Measurements from ENCODE around the gene SSU72.
"Not testable (repeated sequence)": the region's sequence is repeated elsewhere in the genome, so short reads cannot be mapped to it uniquely, and the experiment has no call there.

SSU72 gene

GRCh38 chr1:1594602-1595260 lies 20.1 kb upstream of the SSU72 start:
- DNase-seq: no peak

DNA sequence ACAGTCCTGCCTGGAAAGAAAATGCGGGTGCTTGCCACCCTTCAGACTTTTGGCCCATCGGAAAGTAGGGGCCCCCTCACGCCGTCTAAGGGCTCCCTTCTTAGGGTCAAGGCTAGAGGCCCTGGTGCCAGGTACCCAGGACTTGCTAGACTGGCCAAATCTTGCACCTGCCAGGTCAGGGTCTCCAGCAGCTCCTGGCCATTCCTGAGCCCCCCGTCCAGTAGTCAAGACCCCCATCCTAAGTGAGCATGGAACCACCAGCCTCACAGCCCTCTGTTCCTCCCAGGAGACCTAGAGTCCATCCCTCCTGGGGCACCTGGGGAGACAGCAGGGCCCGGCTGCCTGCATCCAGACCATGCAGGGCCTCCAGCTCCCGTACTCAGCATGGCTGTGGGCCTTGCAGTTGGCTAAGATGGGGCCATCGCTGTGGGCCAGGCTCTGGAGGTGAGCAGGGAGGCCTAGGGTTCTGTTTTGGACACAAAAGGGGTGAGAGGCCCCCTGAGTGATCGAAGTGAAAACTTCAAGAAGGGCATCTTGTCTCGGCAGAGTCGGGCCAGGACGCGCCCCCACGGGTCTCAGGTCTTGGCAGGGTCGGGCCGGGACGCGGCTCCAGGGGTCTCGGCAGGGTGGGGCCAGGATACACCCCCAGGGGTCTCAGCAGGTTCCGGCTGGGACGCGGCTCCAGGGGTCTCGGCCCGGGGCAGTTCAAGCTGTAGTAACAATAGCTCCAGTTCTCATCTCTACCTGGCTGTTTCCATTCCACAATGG lies 19.4 kb upstream of the SSU72 start:
- no peak for DNase-seq

- no peak for DNase-seq
Observed at GRCh38 chr1:1591452-1591851, 16.8 kb upstream of the SSU72 start.

DNA sequence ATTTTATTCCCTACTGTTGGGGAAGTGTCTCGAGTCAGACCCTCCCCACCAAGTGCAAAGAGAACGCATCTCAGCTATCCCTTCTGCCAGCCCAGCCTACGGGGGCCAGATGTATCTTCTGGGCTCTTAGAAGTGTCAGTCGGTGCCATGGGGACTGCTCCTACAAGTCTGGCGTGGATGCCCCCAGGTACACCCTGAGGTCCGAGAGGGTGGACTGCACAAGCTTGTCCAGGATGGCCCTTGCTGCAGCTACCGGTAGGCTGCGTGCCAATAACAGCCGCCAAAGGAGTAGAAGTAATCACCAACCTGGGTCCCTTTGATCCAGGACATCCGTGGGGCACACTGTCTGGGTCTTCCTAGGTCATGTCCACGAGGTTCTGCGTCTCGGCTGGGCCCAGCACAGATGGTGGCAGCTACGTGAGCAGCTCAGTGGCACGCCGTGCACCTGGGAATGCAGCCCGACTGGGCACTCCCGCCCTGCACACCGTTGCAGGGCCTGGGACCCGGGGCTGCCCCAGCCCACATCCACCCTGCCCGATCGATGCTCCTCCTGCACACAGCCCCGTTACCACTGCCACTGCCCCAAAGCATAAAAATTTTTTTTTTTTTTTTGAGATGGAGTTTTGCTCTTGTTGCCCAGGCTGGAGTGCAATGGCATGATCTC lies 8.8 kb upstream of the SSU72 start:
- no peak for DNase-seq

DNA sequence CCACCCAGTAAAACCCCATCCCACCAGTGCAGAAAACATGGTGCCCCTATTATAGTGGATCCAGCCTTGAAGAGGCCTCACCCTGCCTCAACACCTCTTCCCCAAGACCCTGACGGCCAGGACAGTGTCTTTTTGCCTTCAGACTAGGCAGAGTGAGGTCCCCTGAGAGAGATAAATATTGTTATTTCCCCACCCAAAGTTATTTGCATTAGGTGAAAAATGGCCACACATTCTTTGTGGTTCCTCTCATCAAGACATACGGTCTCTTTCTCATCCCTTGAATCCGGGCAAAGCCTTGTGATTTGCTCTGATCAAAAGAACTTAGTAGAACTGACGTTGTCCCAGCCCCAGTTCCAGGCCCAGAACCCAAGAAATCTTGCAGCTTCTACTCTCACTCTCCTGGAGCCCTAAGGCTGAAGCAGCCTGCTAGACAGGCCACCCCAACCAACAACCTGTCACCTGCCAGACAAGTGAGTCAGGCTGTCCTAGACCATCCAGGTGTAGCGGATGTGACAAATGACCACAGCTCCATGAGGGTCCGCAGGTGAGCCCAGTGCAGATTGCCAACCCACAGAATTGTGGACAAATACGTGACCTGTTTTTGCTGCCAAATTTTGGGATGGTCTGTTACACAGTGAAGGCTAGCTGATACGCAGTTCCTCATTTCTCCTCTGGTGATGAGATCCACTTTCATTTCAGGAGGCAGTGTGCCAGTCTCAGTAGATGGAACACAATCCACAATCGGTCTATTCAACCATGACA lies 8.1 kb upstream of the SSU72 start:
- DNase-seq: no peak

DNA sequence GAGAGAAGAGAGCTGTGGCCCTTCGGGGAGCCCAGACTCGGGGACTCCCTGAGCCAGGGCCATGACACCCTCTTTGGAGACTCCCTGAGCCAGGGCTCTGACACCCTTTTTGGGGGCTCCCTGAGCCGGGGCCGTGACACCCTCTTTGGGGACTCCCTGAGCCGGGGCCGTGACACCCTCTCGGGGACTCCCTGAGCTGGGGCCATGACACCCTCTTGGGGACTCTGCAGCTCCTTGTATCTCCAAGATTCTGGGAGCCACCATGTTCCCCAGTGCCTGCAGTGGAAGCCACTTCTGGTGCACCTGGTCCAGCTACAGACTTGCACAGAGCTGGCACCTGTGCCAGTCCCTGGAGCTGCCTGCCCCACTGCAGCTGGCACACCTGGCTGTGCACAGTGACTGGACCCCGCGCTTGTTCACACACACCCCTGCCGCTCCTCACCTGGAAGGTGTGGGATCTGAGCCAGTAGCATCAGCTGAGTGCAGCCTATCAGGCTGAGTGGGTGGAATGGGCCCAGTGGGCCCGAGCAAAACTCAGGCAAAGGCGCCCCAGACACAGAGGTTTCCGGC lies 3.8 kb upstream of the SSU72 start:
- DNase-seq: no peak

- DNase-seq: no peak
Observed at GRCh38 chr1:1577367-1578011, 2.8 kb upstream of the SSU72 start.

DNA sequence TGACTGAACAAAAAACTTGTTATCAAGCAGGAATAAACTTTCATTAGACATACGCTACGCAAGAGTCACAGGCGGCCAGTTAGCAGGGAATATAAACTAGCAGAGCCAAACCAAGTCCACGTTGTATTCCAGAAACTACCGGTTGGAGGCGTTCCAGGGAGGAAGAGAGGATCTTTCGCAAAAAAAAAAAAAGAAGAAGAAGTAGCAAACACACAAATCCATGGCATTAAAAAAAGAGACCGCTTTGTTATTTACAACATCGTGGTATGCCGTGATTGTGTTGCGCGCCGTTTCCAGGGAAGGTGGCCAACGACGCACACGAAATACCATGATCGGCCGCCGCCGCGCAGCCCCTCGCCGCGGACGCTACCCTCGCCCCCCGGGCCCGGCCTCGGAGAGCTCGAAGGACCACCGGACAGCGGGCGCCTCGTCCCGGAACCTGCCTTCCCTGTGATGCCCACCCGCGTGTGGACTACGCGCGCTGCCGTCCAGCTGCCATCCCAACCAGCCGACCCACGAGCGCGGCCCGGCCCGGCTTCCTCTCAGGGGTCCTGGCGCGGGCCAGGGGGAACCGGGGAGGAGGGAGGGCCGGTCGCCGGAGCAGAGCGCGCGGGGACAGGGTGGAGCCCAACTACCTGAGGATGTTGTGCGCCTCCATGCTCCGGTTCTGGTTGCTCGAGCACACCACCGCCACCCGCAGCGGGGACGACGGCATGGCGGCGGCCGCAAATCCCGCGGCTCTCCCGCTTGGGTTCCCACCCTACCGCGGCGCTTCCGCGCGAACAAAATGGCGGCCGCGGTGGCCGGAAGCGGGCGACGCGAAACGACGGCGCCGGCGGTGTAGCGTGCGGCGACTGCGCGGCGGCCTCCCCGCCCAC lies 581 bp downstream of the SSU72 start:
- DNase-seq: no peak

GRCh38 chr1:1569341-1569740 lies 5.3 kb downstream of the SSU72 start:
- no peak for DNase-seq

DNA sequence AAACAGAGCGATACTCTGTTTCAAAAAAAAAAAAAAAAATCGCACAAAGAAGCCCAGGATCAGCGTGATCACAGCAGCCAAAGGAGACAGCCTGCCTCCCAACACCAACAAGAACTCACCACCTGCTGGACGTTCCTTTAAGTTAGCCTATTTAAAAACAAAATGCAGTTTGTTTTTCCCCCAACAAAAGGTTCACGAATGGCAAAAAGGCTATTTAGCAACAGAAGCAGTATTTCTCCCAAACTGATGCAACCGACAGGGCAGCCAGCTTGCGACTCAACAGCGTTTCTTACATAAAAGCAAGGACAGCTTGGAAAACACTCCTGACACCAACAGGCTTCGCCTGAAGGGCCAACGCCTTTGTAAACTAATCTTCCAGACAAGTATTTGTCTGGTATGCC lies 6.8 kb downstream of the SSU72 start:
- no peak for DNase-seq

DNA sequence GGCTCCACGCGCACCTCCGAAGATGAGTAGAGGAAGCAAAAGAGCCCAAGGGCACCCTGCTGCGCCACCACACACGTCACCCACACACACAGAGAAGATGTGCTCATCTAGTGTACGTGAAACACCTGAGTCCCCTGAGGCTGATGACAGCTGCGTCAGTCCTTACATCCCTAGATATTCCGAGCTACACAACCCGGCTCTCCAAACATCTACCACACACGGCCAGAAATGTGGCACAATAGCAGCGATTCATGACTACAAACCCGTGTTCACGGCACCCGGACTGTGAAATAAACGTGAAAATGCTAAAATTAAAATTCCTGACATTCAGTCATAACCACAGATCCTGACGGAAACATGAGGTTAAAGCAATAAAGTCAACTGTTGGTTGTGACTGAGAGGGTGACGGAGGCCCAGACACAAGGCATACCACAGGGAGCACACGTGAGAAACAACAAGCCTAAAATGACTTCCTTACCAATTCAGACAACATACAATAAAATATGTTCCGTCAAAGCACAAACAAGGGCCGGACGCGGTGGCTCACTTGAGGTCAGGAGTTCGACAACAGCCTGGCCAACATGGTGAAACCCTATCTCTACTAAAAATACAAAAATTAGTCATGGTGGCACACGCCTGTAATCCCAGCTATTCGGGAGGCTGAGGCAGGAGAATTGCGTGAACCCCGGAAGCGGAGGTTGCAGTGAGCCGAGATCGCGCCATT lies 7.3 kb downstream of the SSU72 start:
- DNase-seq: no peak

DNA sequence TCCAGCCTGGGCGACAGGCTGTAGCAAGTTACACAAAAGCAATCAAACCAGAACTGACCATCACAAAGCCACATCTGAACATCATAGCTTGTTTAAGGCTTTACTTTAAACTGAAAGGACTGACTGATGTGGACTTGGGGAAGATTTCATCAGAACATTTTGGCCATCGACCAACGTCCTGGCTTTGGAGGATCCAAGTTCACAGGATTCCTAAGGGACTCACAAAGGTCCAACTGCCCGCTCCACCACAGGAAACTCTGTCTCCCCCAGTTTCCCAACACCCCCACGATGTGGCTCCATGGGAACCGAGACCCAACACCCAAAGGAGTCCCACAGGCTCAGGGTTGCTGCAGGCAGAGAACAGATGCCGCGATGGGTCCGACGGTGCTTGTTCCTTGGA lies 9.3 kb downstream of the SSU72 start:
- DNase-seq: no peak

GRCh38 chr1:1564268-1564667 lies 10.4 kb downstream of the SSU72 start:
- no peak for DNase-seq

DNA sequence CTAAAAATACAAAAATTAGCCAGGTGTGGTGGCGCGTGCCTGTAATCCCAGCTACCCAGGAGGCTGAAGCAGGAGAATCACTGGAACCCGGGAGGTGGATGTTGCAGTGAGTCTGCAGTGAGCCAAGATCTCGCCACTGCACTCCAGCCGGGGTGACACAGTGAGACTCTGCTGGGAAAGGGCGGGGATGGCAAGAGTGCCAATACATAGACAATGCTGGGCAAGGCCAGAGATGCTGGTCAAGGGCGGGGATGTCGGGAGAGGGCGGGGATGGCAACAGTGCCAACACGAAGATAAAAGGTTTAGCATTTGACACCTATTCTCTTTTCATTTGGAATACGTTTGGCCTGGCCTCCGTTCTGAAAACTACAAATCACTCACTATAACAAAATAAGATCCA lies 11.0 kb downstream of the SSU72 start:
- DNase-seq: no peak

- DNase-seq: no peak
Observed at GRCh38 chr1:1562556-1563195, 12.0 kb downstream of the SSU72 start.

GRCh38 chr1:1561801-1562470 lies 12.7 kb downstream of the SSU72 start:
- no peak for DNase-seq

- no peak for DNase-seq
Observed at GRCh38 chr1:1560178-1560577, 14.5 kb downstream of the SSU72 start.

- DNase-seq: no peak
Observed at GRCh38 chr1:1559066-1559465, 15.6 kb downstream of the SSU72 start.

DNA sequence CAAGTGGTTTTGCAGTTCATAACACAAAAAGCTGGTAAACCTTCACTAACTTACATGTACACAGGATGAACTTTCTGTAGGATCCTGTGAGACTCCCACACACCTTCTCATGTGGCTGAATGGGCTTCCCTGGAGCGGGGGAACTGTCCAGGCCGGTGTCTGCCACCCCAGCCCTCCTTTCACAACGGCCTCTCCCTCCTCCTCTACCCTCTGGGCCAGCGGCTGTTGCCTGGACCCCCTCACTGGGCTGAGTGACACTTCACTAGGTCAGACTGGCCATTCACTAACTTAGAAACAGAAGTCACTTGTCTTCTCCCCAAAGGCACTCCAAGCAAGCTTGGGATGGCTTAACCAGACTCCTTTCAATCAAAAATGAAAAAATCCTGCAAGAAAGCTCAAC lies 16.1 kb downstream of the SSU72 start:
- DNase-seq: no peak

DNA sequence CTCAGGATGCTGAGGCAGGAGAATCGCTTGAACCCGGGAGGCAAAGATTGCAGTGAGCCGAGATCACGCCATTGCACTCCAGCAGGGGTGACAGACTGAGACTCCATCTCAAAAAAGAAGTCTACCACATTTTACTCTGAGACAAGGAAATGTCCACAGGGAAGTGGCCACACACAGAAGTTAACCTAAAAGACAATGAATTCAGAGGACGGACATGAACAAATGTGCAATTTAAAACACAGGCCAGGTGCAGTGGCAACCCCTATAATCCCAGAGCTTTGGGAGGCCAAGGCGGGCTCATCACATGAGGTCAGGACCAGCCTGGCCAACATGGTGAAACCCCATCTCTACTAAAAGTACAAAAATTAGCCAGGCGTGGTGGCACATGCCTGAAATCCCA lies 17.0 kb downstream of the SSU72 start:
- not testable (repeated sequence) for DNase-seq

All from activated effector memory CD4-positive, alpha-beta T cell treated with Interleukin-2 at 50 U/mL for 16 hours (primary cell).